Testis (tissue), 3 donors: ENCODE measurements around the gene SLC15A4. TPM values are rescaled to one million over a fixed set of nuclear protein-coding genes. Genes with fewer than 3 reads are reported as not detected.

ENCODE experiments used
- DNase-seq: peaks from one replicate; pipeline ENCODE4 v3.0.0-alpha.2; 2019
- H3K27ac ChIP-seq, 2 donors: fragments of 200-600 bp; sonication (generic); one replicate each; pipeline ENCODE4 v1.5.1; 2019
- H3K27me3 ChIP-seq: fragments of 200-600 bp; sonication (generic); one replicate; pipeline ENCODE4 v1.5.1; 2019
- H3K36me3 ChIP-seq: fragments of 200-600 bp; sonication (generic); one replicate; pipeline ENCODE4 v1.5.1; 2017; ENCODE audit warnings: low read depth; ENCODE audit errors: missing control alignments
- H3K4me1 ChIP-seq: fragments of 200-600 bp; sonication (generic); one replicate; pipeline ENCODE4 v1.5.1; 2019
- H3K4me3 ChIP-seq, 2 donors: fragments of 200-600 bp; sonication (generic); one replicate each; pipeline ENCODE4 v1.5.1; 2017 to 2019
- H3K9me3 ChIP-seq: fragments of 200-600 bp; sonication (generic); one replicate; pipeline ENCODE4 v1.5.1; 2017
- POLR2A ChIP-seq: fragments of 450-650 bp; IDR thresholded peaks from one replicate; pipeline ENCODE4 v1.6.1; 2017; ENCODE audit warnings: antibody characterized with exemption, mild to moderate bottlenecking, moderate library complexity
- WGBS, 2 donors: methylation state at CpG; one replicate each; pipeline ENCODE4 v1.1.5; 2018; 5-methylcytosine and 5-hydroxymethylcytosine counted together
- intact Hi-C: fragments of 100-400 bp; cut with DNase I; formaldehyde crosslinking; loops from one replicate; pipeline ENCODE4 v1.15.1; 2023; ENCODE audit warnings: low total_unique reads
- polyA plus RNA-seq: library from polyadenylated mRNA; stranded (reverse); fragments of 350-450 nt; fragmentation: Illumina TruSeq; extraction: RNeasy Lipid Tissue Mini Kit (QIAGEN cat#74804); gene quantifications from one replicate; pipeline ENCODE4 v1.2.3, GENCODE V29; 2014; ENCODE audit warnings: low read depth, low replicate concordance; ENCODE audit not compliant: insufficient read depth
- total RNA-seq, 2 donors: library from RNA; depleted of rRNA; stranded (reverse); fragments of >200 nt; gene quantifications; one replicate each; pipeline ENCODE4 v1.2.3, GENCODE V29; 2016
- TF ChIP-seq, protein P1 (sequence below), 3 experiments: fragments of 450-650 bp in 2 of 3; fragments of 200-600 bp in 1 of 3; sonication (generic) in 1 of 3; IDR thresholded peaks; one replicate each; pipeline ENCODE4 v1.5.1; 2016 to 2019; ENCODE audit warnings: antibody characterized with exemption in 3 of 3, mild to moderate bottlenecking in 2 of 3, moderate library complexity in 1 of 3

SLC15A4 gene
- total and polyA plus RNA-seq, 3 donors from 2014 or later = 59.7 to 83.7 (median 81.3) TPM

DNA sequence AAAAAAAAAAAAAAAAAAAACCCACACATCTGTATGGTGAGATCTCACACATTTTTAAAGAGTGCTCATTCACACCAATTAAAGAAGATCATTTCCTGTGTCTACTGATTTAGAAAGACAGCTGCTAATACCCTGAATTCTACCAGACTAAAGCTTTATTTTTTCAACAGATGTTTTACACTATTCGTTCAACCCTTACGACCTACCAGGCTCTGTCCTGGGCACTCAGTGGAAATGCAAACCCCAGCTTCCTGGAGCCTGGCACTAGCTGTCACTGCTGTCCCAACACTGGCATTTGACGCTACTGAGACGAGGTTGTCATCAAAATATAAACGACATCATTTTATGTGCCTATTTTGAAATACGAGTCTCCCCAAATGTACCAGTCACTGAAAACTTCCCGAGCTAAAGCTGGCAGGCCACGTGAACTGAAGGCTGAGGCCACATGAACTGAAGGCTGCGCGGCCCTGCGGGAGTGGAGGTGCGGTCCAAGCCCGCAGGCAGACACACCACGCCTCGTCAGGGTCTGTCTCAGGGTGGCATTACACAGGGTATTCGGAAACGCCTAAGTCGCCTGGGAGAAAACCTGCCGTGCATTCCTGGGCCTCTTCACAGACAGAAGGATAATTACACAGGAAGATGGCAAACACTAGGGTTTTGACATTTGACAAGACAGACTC lies 27.2 kb downstream of the SLC15A4 start:
- no peak for DNase-seq
- Histone ChIP-seq H3K27ac (peak overlapping the region; percentile 68 to 80), H3K4me3 (no peak overlapping the region), H3K36me3 (no peaks in the 10 kb centered on the region), H3K27me3 (no peaks in the 10 kb centered on the region), H3K4me1 (peaks cover 21% of the 10 kb centered on the region), H3K9me3 (no peaks in the 10 kb centered on the region)
- TF ChIP-seq POLR2A = no peak
- TF ChIP-seq, protein P1, sequence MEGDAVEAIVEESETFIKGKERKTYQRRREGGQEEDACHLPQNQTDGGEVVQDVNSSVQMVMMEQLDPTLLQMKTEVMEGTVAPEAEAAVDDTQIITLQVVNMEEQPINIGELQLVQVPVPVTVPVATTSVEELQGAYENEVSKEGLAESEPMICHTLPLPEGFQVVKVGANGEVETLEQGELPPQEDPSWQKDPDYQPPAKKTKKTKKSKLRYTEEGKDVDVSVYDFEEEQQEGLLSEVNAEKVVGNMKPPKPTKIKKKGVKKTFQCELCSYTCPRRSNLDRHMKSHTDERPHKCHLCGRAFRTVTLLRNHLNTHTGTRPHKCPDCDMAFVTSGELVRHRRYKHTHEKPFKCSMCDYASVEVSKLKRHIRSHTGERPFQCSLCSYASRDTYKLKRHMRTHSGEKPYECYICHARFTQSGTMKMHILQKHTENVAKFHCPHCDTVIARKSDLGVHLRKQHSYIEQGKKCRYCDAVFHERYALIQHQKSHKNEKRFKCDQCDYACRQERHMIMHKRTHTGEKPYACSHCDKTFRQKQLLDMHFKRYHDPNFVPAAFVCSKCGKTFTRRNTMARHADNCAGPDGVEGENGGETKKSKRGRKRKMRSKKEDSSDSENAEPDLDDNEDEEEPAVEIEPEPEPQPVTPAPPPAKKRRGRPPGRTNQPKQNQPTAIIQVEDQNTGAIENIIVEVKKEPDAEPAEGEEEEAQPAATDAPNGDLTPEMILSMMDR (IDR thresholded peaks at IDR 0.05) = no peak
- intact Hi-C loops = no loop called here
- WGBS, 2 donors = 88 to 93% methylated on average over 19 of the region's 19 CpGs

GRCh38 chr12:128795530-128796361 lies 28.0 kb downstream of the SLC15A4 start:
- H3K27ac ChIP-seq = no peak overlapping the region
- H3K36me3 ChIP-seq = no peaks in the 10 kb centered on the region
- H3K27me3 ChIP-seq = no peaks in the 10 kb centered on the region
- peaks cover 21% of the 10 kb centered on the region for H3K4me1 ChIP-seq
- TF ChIP-seq POLR2A = no peak
- TF ChIP-seq, protein P1 (IDR thresholded peaks at IDR 0.05) = no peak
- H3K4me3 ChIP-seq = no peak overlapping the region
- 88 to 92% methylated on average over 24 to 30 of the region's 30 CpGs for WGBS, 2 donors
- intact Hi-C loops = no loop called here
- no peaks in the 10 kb centered on the region for H3K9me3 ChIP-seq
- DNase-seq = no peak

- TF ChIP-seq, protein P1 (IDR thresholded peaks at IDR 0.05) = no peak
- TF ChIP-seq POLR2A = no peak
- H3K4me3 ChIP-seq = no peak overlapping the region
- no peak for DNase-seq
- WGBS, 2 donors = 74 to 76% methylated on average over 17 to 20 of the region's 20 CpGs
- no peak overlapping the region for H3K27ac ChIP-seq
- peaks cover 21% of the 10 kb centered on the region for H3K4me1 ChIP-seq
- H3K9me3 ChIP-seq = no peaks in the 10 kb centered on the region
- no peaks in the 10 kb centered on the region for H3K36me3 ChIP-seq
- no peaks in the 10 kb centered on the region for H3K27me3 ChIP-seq
- intact Hi-C loops = no loop called here
Observed at GRCh38 chr12:128794661-128795529, 28.9 kb downstream of the SLC15A4 start.

DNA sequence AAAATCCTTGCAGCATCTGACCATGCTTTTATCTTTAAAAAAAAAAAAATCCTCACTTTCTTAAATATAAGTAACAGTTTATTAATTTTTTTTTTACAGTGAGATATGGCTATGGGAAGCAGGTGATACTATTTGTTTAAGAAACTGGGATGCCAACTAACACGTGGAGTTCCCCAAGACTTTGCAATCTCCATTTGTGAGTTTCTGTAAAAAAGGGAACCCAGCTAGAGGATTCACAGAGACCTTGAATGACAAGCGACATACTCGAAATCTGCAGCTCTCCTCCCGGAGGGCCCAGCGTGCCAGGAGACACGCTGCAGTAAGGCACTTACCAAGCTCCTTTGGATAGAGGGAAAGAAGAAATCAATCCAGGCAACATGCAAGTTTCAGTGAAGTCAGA lies 30.1 kb downstream of the SLC15A4 start:
- Histone ChIP-seq H3K4me1 (peaks cover 21% of the 10 kb centered on the region), H3K4me3 (no peak overlapping the region), H3K27ac (no peak overlapping the region), H3K36me3 (no peaks in the 10 kb centered on the region), H3K27me3 (no peaks in the 10 kb centered on the region), H3K9me3 (no peaks in the 10 kb centered on the region)
- no peak for DNase-seq
- WGBS, 2 donors = 83 to 91% methylated on average over 6 of the region's 6 CpGs
- intact Hi-C loops = no loop called here
- TF ChIP-seq, protein P1 (IDR thresholded peaks at IDR 0.05) = no peak
- TF ChIP-seq POLR2A = no peak
